NAMALWA (cell line): ENCODE results near the gene ZFP82.
A peak's percentile ranks its signal among the peaks of the same experiment; 100 is the strongest.

Experiments
- DNase-seq: peaks from one replicate; pipeline ENCODE4 v3.0.0-alpha.2; 2015; ENCODE audit warnings: low spot score

The ZFP82 gene

DNA sequence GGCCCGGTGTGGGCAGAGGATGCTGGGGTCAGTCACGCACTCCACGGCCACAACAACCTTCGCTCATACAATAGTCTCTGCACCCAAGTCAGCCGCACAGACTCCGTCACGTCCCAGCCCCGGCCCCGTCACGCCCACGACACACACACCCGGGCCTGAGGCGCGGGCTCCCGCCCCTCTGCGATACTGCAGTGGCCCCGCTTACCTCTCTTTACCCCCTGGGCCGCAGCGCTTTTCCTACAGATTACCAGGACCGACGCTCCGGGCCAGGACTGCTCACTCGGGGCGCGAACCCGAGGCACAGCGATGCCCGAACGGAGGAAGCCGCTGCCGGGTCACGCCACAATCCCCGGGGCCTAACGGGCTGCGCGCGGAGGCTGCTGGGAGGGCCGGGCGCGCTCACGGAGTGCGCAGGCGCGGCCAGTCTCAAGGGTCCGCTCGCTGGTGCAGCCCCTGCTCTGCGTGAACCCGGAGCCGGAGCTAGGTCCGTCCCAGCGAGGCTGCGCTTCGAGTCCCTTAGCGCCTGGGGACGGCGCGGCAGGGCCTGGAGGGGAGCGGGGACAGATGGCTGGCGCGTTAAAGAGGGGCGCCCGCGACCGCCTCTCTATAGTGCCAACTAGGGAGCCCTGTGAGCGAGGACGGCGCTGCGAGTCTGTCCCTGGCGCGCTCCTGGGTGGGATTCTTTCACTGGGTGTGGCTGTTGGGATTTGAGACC, at the start of gene ZFP82:
Gene ZFP82, minus strand, starts transcription at position 358 of the 715 bp plus-strand sequence. CDS start 8,855 bp downstream, outside the sequence.
- peak; percentile 90 for DNase-seq

DNA sequence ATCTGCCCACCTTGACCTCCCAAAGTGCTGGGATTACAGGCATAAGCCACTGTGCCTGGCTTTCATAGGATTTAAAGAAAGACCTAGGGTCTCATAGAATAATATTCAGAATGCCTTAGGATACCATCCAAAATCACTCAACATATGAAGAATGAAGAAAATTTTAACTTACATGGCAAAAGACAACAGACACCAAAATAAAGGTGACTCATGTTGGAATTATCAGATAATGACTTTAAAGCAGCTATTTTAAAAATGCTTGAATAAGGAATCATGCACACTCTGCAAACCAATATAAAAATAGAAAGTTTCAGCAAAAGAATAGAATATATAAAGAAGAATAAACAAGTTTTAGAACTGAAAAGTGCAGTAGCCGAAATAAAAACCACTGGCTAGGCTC, 41.6 kb upstream of the ZFP82 start:
- DNase-seq: no peak

DNA sequence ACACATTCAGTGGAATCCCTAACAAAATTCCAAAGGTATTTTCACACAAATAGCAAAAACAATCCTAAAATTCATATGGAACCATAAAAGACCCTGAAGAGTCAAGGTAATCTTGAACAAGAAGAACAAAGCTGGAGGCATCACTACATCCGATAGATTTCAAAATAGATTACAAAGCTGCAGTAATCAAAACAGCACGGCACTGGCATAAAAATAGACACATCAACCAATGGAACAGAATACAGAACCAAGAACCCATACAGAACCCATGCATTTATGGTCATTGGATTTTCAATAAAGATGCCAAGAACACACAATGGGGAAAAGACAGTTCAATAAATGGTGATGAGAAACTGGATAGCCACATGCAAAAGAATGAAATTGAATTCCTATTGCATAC, 38.4 kb upstream of the ZFP82 start:
- no peak for DNase-seq

DNA sequence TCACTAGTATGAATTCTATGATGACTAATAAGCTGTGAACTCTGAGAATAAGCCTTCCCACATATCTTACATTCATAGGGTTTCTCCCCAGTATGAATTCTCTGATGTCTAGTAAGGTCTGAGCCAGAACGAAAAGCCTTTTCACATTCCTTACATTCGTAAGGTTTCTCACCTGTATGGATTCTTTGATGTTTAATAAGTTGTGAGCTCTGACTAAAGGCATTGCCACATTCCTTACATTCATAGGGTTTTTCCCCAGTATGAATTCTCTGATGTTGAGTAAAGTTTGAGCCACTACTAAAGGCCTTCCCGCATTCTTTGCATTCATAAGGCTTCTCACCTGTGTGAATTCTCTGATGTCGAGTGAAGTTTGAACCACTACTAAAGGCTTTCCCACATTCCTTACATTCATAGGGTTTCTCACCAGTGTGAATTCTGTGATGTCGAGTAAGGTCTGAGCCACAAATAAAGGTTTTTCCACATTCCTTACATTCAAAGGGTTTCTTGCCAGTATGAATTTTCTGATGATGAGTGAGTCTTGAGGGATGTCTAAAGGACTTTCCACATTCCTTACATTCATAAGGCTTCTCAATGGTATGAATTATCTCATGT, 30.7 kb upstream of the ZFP82 start:
- no peak for DNase-seq

DNA sequence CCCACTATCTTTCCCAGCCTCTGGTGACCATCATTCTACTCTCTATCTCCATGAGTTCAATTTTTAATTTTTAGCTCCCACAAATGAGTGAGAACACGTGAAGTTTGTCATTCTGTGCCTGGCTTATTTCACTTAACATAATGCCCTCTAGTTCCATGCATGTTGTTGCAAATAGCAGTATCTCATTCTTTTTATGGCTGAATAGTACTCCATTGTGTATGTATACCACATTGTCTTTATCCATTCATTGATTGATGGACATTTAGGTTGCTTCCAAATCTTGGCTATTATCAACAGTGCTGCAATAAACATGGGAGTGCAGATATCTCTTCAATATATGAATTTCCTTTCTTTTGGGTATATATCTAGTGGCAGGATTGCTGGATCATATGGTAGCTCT, 22.9 kb upstream of the ZFP82 start:
- DNase-seq: no peak

DNA sequence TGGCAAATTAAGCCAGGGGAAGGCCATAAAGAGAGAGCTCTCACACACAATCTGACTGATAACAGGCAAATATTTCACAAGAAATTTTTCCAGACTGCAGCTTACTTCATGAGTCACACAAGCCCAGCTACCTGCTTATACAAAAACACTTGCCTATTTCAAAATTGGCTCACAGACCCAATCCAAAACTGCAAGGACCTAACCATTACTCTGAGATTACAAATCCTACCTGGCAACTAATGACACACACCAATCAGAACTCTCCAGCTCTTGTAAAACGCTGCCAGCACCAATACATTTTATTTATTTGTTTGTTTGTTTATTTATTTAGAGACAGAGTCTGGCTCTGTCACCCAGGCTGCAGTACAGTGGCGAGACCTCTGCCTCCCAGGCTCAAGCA, 18.1 kb upstream of the ZFP82 start:
- DNase-seq: peak; percentile 63

DNA sequence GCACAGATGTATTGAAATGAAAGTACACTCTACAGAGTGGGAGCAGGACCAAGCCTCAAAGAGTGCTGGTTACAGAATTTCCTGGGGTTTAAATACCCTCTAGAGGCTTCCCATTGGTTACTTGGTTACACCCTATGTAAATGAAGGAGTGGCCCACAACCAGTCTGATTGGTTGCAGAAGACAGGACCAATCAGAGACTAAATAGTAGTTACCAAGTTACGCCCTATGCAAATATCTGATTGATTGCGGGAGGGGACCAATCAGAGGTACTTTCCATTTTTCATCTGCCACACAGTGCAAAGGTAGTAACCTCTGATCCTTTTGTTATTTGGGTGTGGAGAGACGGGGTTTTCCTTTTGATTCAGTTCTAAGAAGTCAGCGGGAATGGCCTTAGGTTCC, 5.5 kb upstream of the ZFP82 start:
- DNase-seq: peak; percentile 66

DNA sequence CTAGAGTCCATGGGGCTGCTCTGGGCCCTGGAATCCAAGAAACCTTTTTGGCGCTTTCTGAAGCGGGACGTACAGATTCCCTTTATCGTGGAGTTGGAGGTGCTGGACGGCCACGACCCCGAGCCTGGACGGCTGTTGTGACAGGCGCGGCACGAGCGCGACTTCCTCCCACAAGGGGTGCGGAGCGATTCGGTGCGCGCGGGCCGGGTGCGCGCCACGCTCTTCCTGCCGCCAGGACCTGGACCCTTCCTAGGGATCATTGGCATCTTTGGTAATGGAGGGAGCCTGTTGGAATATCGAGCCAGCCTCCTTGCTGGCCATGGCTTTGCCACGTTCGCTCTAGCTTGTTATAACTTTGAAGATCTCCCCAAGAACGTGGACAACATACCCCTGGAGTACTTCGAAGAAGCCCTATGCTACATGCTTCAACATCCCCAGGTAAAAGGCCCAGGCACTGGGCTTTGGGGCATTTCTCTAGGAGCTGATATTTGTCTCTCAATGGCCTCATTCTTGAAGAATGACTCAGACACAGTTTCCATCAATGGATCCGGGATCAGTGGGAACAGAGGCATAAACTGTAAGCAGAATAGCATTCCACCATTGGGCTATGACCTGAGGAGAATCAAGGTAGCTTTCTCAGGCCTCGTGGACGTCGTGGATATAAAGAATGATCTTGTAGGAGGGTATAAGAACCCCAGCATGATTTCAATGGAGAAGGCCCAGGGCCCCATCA, 3.5 kb upstream of the ZFP82 start:
- no peak for DNase-seq

DNA sequence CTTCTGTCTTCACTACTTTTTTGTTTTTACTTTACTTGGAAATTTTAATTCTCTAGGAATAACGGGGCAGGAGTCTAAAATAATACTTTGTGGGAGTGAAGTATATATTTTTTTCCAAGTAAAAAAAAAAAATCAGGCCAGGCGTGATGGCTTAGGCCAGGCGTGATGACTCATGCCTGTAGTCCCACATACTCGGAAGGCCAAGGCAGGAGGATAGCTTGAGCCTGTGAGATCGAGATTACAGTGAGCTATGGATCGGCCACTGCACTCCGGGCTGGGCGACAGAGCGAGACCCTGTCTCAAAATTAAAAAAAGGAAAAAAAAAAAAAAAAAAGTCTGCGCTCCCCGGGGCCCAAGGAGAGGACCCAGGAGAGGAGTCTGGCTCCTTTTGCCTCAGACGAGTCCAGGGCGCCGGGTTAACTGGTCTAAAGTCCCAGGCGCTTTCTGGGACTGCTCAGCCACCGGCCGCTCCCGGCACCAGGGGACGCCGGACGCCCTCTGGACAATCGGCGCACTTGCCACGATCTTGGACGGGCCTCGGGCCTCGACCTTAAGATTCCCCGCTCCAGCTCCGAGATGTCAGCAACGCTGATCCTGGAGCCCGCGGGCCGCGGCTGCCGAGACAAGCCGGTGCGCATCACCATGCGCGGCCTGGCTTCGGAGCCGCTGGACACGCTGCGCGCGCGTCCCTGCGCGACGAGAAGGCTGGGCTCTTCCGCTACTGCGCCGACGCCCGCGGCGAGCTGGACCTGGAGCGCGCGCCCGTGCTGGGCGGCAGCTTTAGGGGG, 2.7 kb upstream of the ZFP82 start:
- DNase-seq: no peak

DNA sequence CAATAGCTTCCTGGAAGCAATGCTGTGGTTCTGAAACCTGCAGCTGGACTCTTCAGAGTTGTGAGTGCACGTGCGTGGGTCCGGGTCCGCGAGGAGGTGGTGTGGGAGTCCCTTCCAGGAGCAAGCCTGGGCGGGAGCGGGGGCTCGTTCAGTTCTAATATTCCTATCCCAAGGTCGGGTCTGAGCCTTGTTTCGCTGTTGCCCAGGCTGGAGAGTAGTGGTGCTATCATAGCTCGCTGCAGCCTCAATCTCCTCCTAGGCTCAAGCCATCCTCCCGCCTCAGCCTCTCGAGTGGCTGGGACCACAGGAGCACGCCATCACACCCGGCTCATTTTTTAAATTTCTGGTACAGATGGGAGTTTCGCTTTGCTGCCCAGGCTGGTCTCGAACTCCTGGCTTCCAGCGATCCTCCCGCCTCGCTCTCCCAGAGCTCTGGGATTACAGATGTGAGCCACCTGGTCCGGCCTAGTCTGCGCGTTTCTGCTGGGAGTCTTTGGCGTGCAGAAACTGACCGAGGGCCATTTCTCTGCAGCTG, 625 bp downstream of the ZFP82 start:
- DNase-seq: peak; percentile 13

DNA sequence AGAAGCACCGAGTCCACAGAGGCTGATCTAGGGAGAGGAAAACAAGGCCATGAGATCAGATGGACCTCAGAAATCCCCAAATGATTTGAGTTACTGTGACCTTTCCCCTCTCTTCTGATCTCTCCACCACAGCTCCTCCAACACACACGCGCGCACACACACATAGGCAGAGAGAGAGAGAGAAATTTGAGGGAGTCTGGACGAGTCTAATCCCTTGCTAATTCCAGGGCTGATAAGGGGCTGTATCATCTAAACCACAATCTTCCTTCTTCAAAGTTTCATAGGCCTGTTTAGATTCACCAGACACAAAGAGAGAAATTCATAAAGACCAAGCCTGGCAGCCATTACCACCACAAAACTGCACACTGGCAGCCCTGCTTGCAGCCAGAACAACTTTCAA, 8.6 kb downstream of the ZFP82 start:
- no peak for DNase-seq

DNA sequence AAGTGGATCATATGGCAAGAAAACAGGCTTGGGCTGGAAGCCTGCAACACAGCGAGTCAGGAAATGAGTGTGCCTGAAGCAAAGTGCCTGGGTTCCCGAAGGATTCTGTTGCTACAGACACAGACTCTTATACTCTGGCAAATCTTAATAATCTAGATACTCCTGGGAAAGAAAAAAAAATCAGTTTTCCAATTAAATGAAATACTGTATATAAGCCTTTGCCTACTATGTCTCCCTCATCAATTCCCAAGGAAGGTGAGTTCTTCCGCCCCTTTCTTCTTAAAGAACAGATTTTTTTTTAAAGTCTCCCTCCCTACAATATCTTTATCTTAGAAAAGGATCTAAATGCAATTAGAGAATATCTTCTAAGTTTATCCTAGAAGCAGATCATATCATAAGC, 10.3 kb downstream of the ZFP82 start:
- DNase-seq: no peak

DNA sequence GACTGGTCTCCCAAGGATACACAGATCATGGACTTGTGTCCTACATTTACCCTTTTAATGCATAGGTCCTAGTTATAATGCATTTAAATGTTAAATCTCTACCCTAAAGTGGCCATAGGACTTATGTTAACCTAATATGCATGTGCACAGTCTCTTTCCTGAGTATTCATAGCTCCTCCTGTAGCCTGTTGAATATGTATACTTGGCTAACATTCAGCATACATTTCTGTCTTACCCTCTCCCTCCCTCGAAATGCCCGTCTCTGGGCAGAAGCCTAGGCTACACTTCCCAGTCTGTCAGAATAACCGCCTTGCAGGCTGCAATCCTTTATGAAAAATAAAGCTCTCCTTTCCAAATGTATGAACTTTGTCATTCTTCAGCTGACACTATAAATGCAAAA, 13.9 kb downstream of the ZFP82 start:
- DNase-seq: no peak

DNA sequence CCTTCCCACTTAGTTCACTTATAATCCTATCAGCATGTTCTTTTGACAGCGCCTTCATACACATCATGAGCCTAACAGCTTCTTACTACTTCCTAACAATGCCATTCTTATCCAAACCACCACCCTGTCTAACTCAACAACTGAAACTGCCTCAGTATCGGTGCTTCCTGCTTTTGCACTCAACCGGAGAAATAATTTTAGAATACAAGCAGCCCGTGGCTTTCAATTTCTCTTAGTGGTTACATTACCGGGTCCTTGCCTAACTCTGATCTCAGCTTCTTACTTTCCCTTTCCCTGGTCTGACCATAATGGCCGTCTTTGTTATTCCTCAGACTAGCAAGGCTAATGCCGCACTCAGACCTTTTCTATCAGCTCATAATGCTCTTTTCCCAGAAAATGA, 17.0 kb downstream of the ZFP82 start:
- DNase-seq: no peak

DNA sequence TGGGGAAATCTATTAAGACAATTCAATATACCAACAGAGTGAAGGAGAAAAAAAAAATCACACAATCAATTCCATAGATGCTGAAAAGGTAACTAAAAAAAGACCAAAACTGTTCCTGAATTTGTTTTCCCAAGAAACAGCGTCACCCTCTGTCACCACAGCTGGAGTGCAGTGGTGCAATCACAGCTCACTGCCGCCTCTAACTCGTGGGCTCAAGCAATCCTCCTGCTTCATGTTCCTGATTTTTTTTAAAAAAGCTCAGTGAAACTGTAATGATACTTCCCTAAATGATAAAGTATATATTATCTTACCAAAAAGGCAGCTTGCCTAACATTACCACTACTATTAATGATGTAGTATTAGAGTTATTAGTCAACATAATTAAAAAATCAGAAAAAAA, 19.9 kb downstream of the ZFP82 start:
- no peak for DNase-seq

DNA sequence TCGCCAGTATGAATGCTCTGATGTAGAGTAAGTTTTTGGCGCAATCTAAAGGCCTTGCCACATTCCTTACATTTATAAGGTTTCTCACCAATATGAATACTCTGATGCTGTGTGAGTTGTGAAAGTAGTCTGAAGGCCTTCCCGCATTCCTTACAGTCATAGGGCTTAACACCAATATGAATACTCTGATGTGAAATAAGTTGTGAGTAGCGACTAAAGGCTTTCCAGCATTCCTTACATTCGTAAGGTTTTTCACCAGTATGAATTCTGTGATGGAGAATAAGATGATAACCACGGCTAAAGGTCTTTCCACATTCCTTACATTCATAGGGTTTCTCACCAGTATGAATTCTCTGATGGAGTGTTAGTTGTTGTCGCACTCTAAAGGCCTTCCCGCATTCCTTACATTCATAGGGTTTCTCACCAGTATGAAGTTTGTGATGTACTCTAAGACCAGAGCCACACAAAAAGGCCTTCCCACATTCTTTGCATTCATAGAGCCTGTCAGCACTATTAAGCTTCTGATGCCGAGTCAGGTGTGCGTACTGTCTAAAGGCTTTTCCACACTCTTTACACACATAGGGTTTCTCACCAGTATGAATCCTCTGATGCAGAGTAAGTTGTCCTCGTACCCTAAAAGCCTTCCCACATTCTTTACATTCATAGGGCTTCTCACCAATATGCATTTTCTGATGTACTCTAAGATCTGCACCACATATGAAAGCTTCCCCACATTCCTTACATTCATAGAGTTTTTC, 25.3 kb downstream of the ZFP82 start:
- no peak for DNase-seq

DNA sequence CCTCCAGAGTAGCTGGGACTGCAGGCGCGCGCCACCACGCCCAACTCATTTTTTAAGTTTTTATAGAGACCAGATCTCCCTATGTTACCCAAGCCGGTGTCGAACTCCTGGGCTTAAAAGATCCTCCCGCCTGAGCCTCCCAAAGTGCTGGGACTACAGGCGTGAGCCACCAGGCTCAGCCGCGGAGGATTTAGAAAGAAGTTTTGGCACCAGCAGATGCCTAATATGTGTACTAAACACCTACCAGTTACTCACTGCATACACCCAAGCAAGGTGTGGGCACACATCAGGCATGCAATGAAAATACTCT, 39.0 kb downstream of the ZFP82 start:
- DNase-seq: no peak

DNA sequence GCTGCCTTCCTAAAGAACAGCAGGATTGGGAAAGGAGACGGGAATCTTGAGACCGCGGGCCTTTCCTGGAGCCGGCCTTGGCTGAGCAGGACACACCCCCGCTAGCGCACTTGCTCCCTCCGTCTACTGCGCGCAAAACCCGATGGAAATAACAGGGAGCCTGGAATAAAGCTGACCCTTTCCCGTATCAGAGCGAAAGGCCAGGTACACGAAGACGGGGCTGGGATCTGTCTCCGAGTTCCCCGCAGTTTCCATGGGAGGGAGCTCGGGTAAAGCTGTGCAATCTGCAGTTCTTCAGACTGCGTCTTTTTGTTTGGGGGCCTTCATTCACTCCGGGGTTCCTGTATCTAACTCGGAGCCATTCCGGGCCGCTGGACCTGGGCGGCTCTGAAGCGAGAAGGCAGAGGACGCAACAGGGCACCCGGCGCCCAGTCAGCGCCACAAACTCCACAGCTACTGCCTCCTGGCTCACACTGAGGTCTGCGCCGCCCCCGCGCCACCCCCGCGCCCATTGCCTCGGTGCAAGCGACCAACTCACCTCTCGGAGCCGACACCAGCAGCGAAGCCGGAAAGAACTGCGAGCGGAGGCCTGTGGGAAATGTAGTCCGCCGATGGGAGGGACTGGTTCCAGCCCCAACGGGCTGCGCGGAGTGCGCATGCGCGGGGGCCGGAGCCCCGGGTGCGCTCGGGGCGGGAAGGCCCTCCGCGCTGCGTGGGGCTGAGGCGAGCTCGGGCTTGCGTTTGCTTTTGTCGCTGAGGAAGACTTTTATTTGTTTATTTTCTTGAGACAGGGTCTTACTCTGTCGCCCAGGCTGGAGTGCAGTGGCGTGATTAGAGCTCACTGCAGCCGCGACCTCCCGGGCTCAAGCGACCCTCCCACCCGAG, 39.6 kb downstream of the ZFP82 start, which contains the start of gene ZFP14:
Gene ZFP14, minus strand, starts transcription at position 577 of the 885 bp plus-strand sequence. CDS start 11,309 bp downstream, outside the sequence.
- DNase-seq: peak; percentile 95

DNA sequence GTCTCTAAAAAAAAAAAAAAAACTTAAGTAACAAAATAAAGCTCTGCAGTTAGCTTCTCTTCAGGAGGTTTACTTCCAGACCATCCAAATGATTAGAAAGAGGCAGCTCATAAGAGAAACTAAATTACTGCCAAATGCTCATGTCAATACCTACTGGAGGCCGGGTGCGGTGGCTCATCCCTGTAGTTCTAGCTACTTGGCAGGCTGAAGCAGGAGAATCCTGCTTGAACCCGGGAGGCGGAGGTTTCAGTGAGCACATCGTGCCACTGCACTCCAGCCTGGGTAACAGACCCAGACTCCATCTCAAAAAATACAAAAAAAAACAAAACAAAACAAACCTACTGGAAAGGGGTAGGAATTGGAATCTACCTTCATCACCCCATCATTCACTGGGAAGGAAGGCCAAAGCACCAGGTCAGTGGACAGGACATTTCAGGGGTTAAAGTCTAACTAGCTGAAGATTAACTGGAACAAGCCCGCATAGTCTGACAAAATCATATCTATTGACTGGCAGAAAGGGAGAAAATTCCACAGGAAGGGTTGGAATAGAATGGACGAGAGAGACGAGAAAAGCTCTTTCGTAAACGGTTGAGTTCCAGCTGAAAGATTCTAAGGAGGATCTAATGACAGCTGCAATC, 40.8 kb downstream of the ZFP82 start:
- DNase-seq: no peak

DNA sequence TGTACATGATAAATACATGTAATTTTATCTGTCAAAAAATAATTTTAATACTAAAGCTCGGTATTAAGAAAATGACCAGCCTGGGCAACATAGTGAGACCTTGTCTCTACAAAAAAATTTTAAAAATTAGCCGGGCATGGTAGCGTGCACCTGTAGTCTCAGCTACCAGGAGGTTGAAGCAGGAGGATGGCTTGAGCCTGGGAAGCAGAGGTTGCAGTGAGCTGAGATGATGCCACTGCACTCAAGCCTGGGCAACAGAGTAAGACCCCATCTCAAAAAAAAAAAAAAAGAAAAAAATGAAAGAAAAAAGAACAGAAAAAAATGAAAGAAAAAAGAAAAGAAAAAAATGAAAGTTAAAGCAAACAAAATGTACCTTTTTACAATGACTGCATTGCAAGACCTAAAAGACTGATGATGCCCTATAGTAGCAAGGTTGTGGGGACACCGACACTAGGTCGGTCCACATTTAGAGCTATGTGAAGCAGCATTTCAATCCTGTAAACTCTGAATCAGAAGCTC, 44.7 kb downstream of the ZFP82 start:
- no peak for DNase-seq
